DOHH2 (cell line): ENCODE results near the gene SLC48A1.

ENCODE experiments used
- EZH2phosphoT487 ChIP-seq: fragments of 200-600 bp; sonication (generic); IDR thresholded peaks from 2 replicates; pipeline ENCODE4 v1.6.1; 2017; ENCODE audit warnings: borderline replicate concordance, mild to moderate bottlenecking, antibody characterized with exemption, low read length, moderate library complexity, mixed read lengths
- TF ChIP-seq, protein P1 (sequence below): fragments of 200-600 bp; sonication (generic); IDR thresholded peaks from one replicate; pipeline ENCODE4 v1.5.1; 2014; ENCODE audit warnings: antibody characterized with exemption, mild to moderate bottlenecking, low read depth, low read length; ENCODE audit not compliant: poor library complexity, severe bottlenecking

DNA sequence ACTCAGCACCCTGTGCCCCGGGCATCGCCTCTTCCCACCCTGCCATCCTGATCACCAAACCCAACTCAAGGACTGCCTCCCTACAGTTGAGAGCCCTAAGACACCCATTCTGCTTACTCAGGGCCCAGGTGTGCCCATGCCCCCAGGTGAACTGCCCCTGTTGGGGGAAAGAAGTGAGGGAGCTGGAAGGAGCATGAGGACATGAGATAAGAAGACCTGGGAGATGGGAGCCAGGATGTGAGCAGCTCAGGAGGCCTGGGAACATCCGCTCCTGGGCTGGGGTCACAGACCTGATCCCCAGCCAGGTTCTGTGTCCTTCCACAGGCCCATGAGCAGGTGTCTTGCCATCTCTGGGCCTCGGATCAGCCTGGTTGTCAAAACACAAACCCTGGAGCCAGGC lies 20.9 kb upstream of the SLC48A1 start:
- TF ChIP-seq, protein P1, sequence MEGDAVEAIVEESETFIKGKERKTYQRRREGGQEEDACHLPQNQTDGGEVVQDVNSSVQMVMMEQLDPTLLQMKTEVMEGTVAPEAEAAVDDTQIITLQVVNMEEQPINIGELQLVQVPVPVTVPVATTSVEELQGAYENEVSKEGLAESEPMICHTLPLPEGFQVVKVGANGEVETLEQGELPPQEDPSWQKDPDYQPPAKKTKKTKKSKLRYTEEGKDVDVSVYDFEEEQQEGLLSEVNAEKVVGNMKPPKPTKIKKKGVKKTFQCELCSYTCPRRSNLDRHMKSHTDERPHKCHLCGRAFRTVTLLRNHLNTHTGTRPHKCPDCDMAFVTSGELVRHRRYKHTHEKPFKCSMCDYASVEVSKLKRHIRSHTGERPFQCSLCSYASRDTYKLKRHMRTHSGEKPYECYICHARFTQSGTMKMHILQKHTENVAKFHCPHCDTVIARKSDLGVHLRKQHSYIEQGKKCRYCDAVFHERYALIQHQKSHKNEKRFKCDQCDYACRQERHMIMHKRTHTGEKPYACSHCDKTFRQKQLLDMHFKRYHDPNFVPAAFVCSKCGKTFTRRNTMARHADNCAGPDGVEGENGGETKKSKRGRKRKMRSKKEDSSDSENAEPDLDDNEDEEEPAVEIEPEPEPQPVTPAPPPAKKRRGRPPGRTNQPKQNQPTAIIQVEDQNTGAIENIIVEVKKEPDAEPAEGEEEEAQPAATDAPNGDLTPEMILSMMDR = no peak
- no peak for TF ChIP-seq EZH2phosphoT487
